ENCODE measurements around the gene LTC4S.

- no peak for TF ChIP-seq EZH2 (IDR thresholded peaks at IDR 0.05; ENCODE audit: borderline replicate concordance, insufficient read depth, low read length, poor library complexity, severe bottlenecking)
- no peak for TF ChIP-seq CTCF (IDR thresholded peaks at IDR 0.05; ENCODE audit: poor library complexity, severe bottlenecking)
- TF ChIP-seq POLR2AphosphoS5 (IDR thresholded peaks at IDR 0.05), result no peak
- no peak for TF ChIP-seq REST (IDR thresholded peaks at IDR 0.05; ENCODE audit: borderline replicate concordance)
- no peak for TF ChIP-seq RAD21 (conservative IDR thresholded peaks at IDR 0.05)
Observed at GRCh38 chr5:179812997-179813607, 19.3 kb downstream of the LTC4S start.

Measured in neural cell (in vitro differentiated cells).